ENCODE measurements around the gene PALLD.
A peak's percentile ranks its signal among the peaks of the same experiment; 100 is the strongest.

Gene PALLD

DNA sequence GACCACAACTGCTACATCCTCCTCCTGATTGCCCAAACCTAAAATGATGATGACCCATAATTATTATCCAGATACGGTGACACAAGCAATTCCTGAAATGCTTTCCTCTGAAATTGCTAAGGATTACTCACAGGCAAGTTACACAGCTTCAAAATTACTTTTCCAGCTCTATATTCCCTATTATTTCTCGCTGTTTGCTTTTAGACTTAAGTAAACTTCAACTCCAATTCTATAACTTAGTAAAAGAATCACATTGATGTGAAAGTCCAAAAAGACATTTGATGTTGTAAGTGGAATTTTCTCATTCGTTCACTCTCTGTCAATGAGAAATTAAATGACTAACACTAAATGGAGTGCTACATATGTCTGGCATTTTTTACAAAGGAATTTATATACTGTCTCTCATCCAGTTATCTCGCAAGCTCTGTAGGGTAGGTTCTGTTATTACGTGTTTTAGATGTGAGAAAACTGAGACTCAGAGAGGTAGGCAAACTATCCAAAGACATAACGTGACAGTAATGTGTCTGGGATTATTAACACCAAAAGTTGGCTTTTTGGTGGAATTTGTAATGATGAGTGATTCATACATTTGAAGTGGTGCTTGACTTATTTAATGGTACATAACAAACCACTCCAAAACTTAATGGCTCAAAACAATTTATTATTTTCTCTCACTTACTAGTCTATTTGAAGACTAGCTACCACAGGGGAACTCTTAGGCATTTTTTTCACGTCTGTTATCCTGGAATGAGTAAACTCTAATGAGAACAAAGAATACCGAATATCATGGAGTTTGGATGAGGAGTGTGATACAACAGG, 31.5 kb downstream of the PALLD start:
- DNase-seq, result no peak

DNA sequence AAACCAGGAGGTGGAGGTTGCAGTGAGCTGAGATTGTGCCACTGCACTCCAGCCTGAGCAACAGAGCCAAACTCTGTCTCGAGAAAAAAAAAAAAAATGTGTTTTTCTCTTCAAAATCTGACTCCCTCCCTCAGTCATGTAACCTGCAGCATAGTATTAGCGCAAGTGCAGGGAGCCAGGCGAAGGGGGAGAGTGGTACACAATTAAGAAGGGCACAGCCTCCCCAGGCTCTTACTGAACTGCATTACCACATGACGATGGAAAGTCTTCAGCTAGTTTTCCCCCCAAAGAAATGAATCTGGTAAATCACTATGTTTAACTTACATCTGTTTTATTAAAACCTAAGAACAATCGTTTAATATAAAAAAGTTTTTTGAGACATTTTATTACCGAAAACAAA, 32.4 kb downstream of the PALLD start:
- DNase-seq, result no peak

DNA sequence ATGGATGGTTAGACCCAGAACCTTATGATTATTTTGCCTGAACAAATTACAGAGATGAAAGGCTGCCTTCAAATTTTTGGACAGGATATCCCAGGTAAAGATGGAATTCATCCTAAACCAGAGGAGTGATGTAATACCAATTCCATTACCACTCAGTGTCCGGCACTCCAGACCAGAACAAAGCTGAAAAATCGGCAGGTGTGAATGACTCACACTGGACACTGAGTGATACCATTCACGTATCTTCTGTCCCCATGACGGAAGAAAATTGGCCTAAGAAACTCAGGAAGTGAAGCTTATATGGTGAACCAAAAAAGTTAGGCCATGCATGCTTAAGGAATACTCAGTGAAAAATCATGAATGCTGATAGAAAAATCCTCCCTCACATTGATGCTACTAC, 34.5 kb downstream of the PALLD start:
- DNase-seq, result no peak

DNA sequence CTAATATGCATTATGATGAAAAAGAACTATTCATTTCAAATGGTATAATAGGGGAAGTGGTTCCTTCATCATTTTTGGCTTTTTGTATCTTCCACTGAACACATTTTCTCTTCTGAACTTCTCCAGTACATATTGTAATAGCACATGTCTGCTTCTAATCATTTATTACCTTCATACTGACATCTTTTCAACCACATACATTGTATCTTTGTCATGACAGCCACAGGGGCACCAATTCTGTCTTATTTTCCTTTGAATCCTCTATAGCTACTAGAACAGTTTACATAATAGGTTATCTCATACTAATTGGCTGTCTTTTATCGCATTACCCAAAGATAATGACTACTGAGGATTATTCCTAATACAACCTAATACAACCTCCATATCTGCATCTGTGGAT, 37.7 kb downstream of the PALLD start:
- DNase-seq, result no peak

DNA sequence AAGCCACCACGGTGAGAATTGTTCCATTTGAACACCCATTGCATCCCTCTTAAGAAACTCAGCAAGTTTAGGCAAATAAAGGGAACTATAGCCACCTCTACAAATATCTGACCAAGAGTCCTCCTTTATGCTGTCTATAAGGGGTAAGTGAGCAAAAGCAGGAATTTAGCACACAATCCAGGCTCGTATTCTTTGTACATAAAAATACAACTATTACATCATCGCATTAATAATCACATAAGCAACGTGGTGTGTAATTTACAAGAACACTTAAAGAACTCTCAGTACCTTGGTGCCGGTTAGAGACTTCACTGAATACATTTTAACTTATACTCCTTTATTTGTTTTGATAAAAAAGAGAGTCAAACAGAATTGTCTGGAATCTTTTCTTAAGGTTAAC, 38.8 kb downstream of the PALLD start:
- no peak for DNase-seq

DNA sequence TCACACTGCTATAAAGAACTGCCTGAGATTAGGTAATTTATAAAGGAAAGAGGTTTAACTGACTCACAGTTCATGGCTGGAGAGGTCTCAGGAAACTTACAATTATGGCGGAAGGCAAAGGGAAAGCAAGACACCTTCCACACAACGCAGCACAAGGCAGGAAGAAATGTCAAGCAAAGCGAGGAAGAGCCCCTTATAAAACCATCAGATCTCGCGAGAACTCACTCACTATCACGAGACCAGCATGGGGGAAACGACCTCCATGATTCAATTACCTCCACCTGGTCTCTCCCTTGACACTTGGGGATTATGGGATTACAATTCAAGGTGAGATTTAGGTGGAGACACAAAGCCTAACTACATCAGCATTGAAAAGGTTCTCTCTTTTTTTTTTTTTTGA, 39.6 kb downstream of the PALLD start:
- no peak for DNase-seq

DNA sequence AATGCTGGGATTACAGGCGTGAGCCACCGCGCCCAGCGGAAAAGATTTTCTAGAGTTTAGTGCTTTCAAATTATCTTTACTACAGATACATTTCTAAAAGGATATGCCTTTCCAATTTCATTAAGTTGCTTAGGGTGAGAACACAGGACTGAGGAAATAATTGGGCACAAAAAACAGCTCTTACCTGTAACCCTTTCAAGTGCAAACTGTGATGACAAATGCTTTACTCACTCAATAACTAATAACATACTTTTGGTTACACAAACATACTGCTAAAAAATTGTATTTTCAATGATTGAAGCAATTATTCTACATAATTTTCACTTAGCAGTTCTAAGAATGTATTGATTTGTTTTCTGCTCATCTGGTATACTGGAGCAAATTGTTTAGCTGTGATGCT, 40.2 kb downstream of the PALLD start:
- DNase-seq, result no peak

DNA sequence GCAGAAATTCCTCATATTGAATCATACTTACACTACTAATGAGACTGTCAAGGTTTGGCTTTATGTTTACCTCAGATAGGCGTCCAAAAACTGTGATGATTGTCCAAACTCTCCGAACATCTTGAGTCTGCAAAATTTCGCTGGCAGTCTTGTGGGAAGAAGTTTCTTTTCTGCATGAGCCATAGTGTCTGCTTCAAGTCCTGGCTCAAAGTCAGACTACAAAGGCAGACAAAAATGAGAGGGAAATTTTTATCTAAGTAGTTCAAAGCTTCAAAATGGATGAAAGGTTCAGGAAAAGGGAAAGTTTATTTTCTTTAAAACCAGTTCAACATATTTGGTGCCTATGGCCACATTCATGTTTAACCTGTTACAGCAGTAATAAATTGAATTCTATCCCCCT, 40.7 kb downstream of the PALLD start:
- no peak for DNase-seq

DNA sequence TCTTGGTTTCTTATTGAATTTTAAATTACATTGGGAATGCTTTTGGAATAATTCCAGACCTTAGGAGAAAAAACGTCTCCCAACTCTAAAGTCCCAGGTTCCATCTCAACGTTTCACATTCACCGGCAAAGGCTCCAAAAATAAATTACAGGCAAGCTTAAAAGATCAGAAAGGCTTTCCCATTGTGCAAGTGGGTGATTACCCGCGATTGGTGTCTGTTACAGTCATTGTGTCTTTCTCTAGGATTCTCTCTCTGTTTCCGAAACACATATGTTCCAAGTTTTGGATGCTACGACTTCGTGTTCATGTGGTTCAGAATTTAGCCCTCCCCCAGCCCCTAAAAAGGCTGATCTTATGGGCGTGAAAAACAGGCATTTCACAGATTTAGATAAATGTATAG, 41.8 kb downstream of the PALLD start:
- no peak for DNase-seq

DNA sequence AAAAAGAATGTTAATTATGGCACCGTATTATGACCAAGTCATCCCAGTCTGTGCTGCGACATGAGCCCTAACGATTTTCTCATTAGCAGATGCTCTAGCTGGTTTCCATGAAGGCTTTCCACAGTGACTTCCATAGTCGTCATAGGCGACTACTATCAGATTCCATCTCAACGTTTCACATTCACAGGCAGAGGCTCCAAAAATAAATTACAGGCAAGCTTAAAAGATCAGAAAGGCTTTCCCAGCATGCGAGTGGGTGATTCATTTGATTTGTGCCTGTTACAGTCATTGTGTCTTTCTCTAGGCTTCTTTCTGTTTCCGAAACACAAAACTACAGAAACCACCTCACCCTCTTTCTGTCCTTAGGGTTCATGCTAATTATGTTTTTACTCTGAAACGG, 43.2 kb downstream of the PALLD start:
- peak; percentile 39 for DNase-seq

DNA sequence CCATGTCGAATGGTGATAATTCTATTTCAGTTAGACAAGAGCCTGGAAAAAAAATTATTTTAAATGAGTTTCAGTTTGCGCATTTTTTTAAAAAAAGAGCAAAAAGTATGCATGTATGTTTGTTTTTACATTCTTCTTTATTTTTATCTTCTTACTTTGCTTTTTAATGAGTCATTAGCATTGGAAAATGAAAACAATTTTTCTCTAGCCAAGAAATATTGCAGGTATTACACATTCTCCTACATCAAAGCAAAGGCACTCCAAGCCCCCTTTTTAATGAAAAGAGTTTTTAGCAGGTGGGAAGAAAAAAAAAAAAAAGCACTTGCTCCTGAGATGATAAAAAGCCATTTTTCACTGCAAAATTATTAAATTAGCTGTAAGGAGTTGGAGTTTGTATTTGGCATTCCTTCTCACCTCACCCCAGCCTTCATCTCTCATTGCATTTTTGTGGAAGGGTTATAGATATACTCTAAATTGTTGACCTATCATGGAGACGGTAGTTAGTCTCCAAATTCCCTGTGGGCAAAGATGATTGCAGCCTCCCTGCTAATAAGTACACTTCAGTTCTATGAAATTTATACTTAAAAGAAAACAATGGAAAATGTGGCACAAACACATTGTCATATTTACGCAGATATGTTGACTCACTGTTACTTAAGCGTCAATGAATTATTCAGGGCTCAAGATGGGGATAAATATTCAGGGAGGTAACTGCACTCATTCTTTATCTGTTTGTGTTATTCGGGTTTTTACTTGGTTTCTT, 43.8 kb downstream of the PALLD start:
- DNase-seq, result no peak

DNA sequence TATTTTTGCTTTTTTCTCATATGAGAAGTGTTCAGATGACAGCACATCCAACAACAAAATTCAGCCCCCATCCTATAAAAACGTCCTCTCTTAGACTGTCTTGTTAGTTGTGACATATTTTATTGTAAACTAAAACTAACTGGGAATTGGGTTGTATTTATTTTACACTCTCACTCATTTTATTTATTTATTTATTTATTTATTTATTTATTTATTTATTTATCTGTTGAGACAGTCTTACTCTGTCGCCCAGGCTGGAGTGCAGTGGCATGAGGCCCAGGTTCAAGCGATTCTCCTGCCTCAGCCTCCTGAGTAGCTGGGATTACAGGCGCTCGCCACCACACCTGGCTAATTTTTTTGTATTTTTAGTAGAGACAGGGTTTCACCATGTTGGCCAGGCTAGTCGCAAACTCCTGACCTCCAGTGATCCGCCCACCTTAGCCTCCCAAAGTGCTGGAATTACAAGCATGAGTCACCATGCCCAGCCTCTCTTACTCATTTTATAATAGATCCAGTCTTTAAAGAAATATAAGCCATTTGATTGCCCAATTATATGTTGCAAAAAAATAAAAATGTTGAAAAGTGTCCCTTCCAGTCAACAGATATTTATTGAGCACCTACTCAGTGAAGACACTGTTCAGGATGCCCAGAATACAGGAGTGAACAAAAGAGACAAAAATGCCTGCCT, 44.6 kb downstream of the PALLD start:
- no peak for DNase-seq

DNA sequence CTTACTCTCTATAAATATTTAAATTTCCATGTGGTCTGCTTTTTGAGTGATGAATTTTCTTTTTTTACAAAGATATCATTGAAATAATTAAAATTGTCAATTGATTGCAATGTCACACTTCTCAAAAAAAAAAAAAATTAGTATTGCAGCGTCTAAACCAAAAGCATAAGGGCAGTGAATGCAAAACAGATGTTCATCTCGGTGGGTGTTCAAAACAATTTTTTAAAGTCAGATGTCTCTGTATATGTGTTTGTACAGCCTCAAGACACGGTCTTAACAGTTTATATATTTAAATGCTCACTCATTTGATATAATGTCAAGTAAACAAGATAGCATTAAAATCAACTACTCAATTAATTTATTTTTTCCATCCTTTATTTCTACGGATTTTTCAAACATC, 52.3 kb downstream of the PALLD start:
- DNase-seq, result no peak

DNA sequence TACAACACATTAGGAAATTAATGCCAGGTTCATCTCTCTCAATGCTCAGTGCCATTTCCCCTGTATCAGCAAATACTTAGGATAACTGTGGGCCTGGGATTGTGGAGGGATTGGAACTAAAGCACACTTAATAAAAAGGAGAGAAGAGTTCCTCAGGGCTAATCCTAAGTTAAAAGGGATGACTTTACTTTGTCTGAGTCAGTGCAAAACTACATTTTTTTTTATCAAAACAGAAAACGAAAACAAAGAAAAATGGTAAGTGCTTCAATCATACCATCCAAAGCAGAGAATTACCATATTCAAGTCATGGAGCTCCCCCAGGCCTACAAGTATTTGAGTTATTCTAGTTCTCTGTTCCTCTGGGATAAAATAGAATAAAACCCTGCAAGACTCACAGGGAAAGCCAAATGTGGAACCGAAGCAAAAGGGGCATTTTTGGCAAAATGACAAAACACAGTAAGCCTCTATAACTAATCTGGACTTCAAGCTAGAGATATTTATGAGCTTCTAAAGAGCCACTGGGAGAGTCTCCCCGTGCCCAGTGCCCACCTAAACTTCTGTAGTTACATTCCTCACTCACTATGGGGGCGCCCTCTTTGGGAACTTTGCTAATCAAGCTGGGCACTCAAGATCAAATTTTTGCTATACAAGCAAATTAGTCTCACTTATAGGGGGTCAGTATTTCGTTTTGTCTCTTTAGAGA, 53.4 kb downstream of the PALLD start:
- no peak for DNase-seq

DNA sequence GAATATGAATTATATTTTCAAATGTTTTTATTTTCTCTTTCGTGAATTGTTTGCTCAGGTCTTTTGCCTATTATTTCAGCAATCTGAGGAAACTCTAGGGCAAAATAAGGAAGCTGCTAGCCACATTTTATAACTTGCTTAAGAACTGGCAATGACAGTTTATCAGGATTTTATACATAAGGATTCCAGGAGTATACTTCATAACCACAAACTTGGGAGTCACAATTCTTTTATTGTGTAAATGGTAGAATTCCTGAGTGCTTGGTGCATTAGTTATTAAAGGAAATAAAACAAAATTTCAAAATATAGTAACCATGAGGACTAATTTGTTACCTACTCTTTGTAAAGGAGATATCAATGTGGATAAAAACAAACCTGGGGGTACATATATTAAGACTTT, 54.4 kb downstream of the PALLD start:
- DNase-seq, result no peak

DNA sequence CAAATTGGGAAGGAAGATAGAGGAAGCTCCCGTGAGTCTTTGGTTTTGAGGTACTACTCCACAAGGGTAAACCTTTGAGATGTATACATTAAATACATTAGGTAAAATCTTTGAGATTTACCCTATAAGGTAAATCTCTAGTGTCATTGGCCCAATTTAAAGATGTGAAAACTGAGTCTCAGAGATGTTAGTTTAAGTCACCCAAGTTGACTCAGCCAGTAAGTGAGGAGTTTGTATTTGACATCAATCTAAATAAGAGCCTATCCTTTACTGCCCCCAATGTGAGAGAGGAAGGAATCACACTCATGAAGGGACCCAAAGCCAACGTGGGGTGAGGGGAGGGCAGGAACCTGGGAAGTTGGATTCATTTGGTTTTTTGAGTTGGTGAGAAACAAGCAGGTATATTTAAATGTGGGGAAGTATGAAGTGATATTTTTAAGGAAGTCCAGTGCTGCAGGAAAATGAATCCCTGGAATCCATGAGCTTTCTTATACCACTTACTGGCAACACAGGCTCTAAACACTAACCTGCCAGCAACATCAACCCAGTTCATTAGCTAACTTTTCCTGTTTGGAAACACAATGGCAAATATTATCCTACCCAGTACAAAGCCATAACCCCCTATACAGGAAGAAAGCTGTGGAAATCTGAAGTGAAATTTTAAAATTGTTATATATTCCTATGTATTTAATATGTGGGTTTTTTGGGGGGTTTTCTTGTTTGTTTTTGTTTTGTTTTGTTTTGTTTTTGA, 55.3 kb downstream of the PALLD start:
- DNase-seq, result no peak

DNA sequence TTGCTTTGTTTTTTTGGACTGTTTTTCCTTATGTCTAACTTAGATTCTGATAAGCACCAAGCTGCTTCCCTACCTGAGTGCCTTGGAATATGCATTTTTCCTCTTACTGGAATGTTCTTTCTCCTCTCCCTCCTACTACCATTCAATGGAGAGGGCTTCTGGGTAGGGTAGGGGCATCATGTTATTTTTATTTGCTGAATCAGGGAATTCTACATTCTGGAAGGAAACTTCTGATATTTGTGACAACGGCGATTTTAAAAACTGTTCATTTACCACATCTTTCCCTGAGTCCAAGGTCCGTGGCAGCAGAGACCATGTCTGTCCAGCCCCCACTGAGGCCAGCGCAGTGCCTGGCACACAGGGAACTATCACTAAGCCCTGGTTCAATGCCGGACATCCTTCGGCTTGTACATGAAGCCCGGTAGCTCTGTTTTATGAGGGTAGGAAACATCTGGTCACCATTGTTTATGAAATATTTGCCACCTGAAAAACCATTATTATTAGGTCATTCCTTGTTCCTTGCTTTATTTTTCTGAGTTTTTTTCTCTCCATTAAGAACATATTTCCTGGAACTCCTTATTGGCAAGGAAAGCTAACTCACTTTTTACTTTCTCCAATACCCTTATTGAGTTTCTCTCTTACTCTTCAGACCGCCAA, 57.0 kb downstream of the PALLD start:
- DNase-seq, result no peak

DNA sequence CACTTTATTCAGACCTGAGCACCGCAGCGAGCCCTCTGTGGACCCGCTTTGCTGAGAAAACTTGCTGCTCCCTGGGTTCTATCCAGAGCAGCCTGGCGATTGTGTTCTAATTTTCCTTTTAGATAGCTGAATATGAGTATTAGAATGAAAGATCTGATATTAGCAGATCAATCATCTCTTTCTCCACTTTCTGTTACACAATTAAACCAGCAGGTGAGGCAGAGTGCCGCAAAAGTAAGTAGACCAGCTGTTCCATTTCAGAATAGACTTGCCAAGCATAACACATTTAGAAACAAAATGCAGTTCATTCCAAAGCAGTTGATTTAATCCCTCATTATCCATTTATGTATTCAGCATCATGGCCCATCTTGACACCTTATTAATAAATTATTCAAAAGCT, 58.6 kb downstream of the PALLD start:
- DNase-seq, result no peak

DNA sequence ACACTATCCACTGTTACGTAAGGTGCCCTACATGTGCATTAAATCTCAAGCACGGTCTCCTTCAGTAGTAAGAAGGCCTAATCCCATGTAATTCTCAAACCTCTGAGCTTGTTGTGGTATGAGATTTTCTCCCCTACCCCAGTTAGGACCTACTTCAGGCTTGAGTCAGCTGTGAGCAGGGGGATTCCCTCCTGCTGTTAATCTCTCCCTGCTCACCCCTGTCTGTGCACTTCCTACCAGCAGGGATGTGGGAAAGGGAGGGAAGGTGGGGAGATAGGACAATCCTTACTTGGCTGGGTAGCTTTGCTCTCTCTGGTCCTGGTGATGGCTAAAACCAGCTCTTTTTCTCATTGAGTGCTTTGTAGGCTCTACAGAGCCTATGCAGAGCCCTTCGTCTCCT, 60.8 kb downstream of the PALLD start:
- no peak for DNase-seq

DNA sequence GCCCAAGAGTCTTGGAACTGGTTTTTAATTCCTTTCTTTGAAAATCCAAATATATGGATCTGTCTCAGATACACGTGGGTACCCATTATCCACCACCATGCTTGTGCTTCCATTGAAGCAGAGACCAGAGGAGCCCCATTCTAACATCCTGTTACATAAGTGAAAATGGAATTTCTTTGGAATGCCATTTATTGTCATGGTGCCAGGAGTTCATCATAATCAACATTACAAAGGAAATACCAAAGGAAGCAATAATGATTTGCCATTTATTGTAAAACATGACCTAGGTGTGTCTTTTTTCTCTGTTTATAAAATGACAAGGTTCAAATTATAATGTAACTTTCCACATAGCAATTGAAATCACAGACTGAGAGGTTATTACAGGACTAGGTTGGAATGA, 61.7 kb downstream of the PALLD start:
- no peak for DNase-seq

DNA sequence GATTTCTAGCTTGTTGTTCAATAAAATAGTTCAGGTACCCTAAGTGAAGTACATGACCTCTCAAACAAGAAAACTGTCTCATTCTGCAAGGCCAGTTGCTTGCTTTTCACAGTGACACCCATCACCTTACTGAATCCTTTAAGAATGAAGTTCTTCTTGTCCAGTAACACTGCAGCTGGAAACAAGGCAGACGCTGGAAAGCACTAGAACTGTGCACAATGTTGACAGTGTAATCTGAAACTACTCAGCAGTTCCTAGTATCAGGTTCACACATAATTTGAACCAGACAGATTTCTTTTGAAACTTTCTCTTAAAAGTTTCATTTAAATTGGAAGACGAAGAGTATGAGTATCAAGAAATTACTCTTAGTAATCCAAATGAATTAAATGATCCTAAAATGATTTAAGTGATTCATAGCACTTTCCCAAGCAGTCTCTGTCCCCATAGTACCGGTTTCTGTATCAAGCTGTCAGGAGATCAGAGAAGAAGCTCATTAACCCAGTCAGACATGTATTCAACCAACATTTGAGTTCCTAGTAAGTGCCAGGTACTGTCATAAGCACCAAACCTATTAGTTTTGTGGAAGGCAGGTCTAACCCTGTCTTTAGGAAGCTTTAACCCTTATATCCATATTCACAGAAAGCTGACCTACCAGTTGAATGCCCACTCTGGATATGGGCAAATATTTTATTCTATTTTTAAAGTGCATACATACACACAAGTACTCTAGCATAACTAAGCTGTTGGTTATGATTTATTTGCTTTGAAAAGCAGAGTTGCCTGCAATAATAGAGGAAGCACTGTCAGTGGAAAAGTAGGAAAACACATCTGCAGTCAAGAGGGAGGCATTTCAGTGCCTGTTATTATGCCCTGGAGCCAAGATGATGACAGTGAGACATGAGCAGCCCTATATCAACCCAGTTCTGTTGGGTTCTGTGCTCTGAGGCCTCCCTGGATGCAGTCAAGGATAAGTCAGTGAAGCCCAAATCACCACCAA, 63.6 kb downstream of the PALLD start:
- no peak for DNase-seq

All from right hindlimb (tissue), 1 donor.